OCI-LY3 (cell line): Measurements from ENCODE around the gene LDLRAD4.

Source experiments
- EZH2phosphoT487 ChIP-seq: fragments of 200-600 bp; shearing (Covaris generic); IDR thresholded peaks from 2 replicates; pipeline ENCODE4 v1.6.1; 2018; ENCODE audit warnings: antibody characterized with exemption, mixed run types, low read depth
- TF ChIP-seq, protein P1 (sequence below): fragments of 200-600, 300-600 bp; sonication (generic); IDR thresholded peaks from 2 replicates; pipeline ENCODE4 v1.5.1; 2014; ENCODE audit warnings: antibody characterized with exemption, low read length, low read depth

DNA sequence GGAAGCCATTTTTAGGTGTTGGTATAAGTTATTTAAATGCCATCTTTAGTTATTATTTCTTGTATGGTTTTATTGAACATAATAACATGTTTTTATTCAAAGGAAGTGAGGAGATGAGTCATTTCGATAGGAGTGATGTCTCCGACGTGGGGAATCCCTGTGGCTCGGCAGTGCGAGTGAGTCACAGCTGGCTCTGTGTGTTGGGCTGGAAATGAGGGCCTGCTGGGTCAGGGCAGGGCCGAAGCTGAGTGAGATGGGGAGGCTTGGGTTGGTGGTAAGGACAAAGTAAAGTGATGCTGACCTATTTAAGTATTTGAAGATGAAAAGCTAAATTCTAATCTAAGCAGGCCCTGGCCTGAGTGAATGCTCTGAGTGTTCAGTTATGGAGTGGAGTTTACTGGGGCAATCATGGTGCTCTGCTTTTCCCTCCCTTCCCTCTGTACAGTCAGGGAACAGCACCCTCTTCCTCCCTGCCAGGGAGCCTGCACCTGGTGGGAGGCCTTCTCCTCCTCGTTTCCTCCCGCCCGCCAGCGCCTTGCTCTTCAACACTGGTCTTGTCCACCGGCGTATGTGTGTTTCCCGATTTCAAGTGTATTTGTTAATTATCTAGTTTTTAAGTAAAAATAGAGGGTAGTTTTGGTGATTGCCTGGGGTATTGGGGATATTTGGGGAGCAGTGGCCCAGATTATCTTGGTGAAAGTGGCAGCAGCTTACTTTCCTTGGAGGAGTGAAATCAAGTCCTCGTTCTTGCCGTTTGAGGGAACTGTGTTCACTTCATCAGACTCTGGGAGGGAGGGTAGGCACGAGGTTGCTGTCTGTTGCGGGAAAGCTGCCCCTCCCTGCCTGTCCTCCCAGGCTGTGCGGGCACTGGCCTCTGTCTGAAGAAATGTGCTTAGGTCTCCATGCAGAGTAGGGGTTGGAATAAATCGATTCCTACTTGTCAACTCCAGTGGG lies 157.0 kb downstream of the LDLRAD4 start:
- TF ChIP-seq EZH2phosphoT487, result no peak
- TF ChIP-seq, protein P1, sequence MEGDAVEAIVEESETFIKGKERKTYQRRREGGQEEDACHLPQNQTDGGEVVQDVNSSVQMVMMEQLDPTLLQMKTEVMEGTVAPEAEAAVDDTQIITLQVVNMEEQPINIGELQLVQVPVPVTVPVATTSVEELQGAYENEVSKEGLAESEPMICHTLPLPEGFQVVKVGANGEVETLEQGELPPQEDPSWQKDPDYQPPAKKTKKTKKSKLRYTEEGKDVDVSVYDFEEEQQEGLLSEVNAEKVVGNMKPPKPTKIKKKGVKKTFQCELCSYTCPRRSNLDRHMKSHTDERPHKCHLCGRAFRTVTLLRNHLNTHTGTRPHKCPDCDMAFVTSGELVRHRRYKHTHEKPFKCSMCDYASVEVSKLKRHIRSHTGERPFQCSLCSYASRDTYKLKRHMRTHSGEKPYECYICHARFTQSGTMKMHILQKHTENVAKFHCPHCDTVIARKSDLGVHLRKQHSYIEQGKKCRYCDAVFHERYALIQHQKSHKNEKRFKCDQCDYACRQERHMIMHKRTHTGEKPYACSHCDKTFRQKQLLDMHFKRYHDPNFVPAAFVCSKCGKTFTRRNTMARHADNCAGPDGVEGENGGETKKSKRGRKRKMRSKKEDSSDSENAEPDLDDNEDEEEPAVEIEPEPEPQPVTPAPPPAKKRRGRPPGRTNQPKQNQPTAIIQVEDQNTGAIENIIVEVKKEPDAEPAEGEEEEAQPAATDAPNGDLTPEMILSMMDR, result no peak
